ENCODE measurements around the gene PIP5KL1.

PIP5KL1 gene

GRCh38 chr9:127968042-127968441 is 37.5 kb upstream of the PIP5KL1 start:
- no peak for DNase-seq

DNA sequence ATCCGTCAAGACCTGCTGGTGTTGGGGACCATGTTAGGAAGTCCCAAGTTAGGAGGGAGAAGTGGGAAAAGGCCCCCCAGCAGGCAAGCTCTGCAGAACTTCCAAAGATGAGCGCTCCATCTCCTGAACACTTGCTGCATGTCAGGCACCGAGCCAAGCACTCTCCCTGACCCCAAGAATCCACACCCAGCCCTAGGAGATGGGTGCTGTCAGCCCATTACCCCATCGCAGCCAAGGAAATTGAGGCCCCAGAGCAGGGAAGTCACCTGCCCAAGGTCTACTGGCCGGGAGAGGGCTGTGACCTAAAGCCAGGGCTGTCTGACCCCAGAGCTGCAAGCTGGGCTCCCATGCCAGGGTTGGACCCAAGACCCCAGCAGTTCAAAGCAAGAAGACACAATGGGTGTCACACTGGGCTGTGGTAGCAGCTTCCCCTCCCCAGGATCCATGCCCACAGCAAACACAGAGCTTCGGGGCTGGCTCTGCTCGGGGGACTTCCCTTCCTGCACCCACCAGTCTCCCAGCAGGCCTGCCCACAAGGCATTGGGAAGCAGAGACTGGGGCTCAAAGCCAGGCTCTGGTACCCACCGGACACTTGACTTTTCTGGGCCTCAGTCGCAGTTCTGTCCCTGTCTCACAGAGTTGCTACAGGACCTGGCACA is 36.7 kb upstream of the PIP5KL1 start:
- no peak for DNase-seq

GRCh38 chr9:127966416-127967150 is 36.0 kb upstream of the PIP5KL1 start:
- DNase-seq = no peak

GRCh38 chr9:127965953-127966352 is 35.4 kb upstream of the PIP5KL1 start:
- no peak for DNase-seq

DNA sequence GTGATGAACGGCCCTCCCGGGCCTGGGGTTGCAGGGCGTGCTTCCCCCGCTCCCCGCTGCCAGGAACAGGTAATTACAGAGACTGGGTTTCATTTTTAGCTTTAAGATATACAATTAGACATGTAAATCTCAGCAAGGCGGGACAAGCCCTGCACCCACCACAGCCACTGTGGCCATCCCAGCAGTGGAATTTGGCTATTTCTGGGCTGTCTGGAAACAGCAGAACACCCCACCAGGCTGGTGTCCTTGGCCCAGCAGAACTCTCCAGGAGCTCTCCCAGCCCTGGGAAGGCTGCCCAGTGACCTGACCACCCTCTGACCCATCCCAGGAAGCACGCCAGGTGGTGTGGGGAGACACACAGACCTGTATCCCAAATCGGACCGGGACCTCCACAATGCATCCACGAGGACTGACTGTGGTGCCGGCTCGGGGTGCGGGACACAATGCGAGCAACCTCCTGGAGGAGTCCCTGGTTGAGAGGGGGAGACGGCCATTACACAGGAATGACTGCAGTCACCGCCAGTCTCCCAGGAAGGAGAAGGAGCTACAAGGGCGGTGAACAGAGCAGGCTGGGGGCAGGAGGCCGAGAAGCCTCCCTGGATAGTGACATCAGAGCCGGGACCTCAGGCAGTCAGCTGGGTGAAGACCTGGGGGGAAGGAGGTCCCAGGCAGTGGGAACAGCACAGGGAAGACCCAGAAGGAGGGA is 32.9 kb upstream of the PIP5KL1 start:
- no peak for DNase-seq

DNA sequence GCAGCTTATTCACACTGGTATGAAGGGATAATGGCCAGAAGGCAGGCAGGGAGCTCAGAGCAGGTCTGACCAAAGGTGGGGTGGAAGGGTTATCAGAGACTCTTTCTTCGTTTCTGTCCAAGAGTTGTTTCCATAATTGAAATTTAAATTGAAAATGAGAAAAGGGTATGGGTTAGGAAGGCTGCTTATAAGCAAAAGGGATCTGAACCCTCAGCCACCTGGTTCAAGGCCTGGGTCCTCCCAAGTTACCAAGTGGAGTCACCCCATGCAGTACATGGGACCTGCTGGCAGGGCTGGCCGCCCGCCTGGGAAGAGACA is 32.4 kb upstream of the PIP5KL1 start:
- DNase-seq = no peak

GRCh38 chr9:127962278-127962677 is 31.7 kb upstream of the PIP5KL1 start:
- no peak for DNase-seq

- no peak for DNase-seq
These were observed 31.1 kb upstream of the PIP5KL1 start for GRCh38 chr9:127961613-127962155.

- DNase-seq = no peak
These were observed 30.5 kb upstream of the PIP5KL1 start for GRCh38 chr9:127961155-127961490.

DNA sequence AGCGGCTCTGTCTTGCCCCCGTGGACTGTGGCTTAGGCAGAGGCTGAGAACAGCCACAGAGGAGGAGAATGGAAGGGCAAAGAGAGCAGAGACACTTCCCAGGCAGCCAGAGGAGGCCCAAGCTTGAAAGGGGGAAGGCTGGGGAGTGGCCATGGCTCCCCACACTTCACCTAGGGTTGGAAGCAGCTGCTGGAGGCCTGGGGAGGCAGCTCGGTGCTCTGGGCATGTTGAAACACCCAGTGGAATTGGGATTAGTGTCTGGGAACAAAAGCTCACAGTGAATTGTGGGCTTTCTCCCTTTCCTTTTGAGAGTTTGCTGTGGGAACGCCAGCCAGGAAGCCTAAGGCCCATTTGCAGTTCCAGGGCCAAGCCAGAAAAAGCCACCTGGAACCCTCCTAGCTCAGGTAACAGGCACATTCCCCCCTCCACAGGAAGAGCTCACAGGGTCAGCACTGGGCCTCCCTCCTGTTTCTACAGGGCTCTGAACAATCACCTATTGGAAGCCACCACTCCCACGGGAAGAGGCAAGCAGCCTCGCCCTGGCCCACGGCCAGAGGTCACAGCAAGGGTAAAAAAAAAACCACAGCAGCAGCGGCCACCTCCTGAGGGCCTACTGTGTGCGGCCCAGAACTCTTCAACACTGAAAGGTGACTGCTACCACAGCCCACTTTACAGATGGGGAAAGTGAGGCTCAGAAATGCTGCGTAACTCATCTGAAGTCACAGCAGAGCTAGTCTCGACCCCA is 30.0 kb upstream of the PIP5KL1 start:
- no peak for DNase-seq

DNA sequence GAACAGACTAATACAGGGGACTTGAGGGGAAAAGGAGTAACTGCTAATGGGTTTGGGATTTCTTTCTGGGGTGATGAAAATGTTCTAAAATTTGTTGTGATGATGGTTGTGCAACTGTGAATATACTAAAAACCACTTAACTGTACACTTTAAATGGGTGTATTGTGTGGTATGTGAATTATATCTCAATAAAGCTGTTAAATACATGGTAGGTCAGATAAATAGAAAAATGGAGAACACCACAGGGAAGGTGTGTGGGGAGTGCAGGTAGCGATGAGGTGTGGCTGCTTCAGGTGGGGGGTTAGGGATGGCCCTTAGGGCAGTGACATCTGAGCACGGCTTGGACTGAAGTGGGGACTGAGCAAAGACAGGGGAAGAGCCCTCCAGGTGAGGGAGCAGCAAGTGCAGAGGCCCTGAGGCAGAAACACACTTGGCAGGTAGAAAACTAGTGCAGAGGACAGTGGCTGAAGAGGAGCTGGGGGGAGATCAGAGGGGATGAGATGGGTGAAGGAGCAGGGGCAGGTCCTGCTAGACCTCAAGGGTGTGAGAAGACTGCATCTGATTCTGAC is 29.3 kb upstream of the PIP5KL1 start:
- DNase-seq = no peak

GRCh38 chr9:127959398-127959797 is 28.8 kb upstream of the PIP5KL1 start:
- no peak for DNase-seq

DNA sequence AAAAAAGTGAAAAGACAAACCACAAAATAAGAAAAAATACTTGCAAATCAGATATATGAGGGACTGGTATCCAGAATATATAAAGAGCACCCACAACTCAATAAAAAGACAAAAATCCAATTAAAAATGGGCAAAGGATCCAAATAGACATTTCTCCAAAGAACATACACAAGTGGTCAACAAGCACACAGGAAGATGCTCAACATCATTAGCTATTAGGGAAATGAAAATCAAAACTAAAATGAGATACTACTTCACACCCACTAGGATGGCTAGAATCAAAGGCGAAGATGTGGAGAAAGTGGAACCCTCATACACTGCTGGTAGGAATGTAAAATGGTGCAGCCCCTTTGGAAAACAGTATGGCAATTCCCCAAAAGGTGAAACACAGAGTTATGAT is 28.2 kb upstream of the PIP5KL1 start:
- DNase-seq = no peak

DNA sequence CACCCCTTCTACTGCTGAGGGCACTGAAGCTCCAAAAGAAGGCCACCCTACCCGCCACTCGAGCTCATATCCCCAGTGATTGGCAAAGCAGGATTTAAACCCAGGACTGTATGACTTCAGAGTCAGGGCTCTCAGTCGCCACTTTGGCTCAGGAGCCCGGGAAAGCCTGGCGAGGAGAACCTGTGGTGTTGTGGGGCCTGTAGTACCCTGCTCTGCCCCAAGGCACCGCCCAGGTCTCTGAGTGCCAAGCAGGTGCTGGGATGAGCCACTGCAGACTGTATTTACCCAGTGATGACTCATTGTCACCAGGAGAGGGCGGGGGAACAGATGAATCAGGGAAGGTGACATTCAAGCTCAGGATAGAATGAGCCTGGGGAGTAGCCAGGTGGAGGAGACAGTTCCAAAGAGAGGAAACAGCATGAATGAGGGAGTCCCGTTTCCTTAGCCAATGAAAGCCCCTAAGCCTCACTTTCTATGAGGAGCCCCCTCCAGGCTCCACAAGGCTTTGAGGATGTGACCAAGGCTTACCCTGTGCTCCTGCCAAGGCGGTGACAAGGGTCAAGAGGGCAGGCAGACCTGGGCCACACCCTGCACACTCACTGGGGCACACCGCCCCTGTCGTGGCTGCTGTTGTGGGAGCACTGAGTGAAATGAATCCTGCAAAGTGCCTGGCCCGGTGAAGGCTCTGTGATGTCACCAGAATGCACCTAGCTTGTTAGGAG is 24.9 kb upstream of the PIP5KL1 start:
- DNase-seq = peak; percentile 97

DNA sequence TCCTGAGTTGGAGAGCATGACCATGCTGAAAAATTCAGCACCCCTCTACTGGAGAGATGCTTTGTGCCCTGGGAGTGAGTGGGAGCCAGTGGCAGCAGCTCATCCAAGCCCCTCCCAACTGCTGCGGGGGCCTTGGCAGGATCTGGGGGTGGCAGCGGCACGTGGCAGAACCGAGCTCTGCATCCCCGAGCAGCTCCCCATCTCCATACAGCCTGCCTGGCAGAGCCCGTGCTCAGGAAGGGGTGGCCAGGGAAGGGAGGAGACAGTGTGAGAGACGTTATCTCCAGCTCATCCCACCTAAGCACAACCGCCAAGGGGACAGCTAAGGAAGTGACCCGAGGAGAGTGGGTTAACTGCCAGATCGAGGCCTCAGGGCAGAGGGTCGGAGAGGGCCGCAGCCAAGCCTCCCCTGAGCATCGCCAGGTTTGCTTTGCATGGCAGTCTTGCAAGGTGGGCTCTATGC is 24.3 kb upstream of the PIP5KL1 start:
- no peak for DNase-seq

- no peak for DNase-seq
These were observed 23.4 kb upstream of the PIP5KL1 start for GRCh38 chr9:127953768-127954505.

GRCh38 chr9:127953154-127953553 is 22.6 kb upstream of the PIP5KL1 start:
- no peak for DNase-seq

DNA sequence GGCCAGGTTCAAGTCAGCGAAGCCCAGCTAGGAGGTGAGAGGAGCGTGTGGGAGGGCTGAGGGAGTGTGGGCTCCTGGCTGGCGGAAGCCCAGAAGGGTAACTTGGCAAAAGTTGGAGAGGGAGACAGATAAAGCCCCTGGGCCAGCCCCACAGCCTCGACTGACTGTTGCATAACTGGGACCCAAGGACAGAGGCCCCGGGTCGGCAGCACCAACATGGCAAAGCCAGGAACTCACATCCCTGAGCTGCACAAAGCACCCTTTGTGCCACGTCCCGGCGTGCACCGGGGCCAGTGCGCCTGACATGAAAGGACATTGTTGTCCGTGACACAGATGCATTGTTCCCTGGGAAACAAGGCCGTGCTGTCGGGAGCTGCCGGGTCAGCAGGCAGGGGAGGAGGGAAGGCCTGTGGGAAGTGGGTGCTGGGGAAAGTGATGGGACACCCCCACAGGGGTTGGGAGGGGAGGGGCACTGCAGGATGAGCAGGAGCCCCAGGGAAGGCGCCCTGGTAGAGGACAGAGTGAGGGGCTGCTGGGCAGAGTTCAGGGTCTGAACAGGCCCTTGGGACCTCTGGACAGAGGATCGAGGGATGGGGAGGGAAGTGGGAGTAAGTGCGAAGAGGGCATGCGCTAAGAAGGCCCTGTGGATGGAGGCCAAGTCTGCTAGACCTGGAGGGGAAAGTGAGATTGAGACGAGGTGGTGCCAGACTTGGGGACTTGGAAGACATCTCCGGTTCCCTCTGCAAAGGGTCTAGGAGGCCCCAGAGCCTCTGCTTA is 20.1 kb upstream of the PIP5KL1 start:
- DNase-seq = no peak

- no peak for DNase-seq
These were observed 19.4 kb upstream of the PIP5KL1 start for GRCh38 chr9:127949827-127950512.
